Adrenal gland (tissue), 12 donors: ENCODE results near the gene COMMD1. TPM values are rescaled to one million over a fixed set of nuclear protein-coding genes. Genes with fewer than 3 reads are reported as not detected.

Experiments
- DNase-seq, 7 donors: peaks; one replicate each; pipeline ENCODE4 v3.0.0-alpha.2; 2019 to 2020
- H3K27ac ChIP-seq, 5 donors: fragments of 200-600 bp; sonication (generic) in 4 of 5; 1 replicate in 3 of 5; 2 replicates in 2 of 5; pipeline versions ENCODE4 v1.5.1 to v1.8.0; 2016 to 2020; ENCODE audit warnings: mild to moderate bottlenecking in 1 of 5
- H3K27me3 ChIP-seq: fragments of 200-600 bp; 2 replicates; pipeline ENCODE4 v1.8.0; 2021
- H3K36me3 ChIP-seq, 2 donors: fragments of 200-600 bp; replicated peaks in 1 of 2; 1 replicate in 1 of 2; 2 replicates in 1 of 2; pipeline versions ENCODE4 v1.5.1 to v1.8.0; 2018 to 2022
- H3K4me1 ChIP-seq, 2 donors: fragments of 200-600 bp; replicated peaks in 1 of 2; 1 replicate in 1 of 2; 2 replicates in 1 of 2; pipeline versions ENCODE4 v1.5.1 to v1.8.0; 2018 to 2021
- H3K4me3 ChIP-seq, 4 donors: fragments of 200-600 bp; sonication (generic) in 3 of 4; one replicate each; pipeline ENCODE4 v1.5.1; 2016 to 2018
- H3K9me3 ChIP-seq, 3 donors: fragments of 200-600 bp; sonication (generic) in 1 of 3; replicated peaks in 1 of 3; 1 replicate in 2 of 3; 2 replicates in 1 of 3; pipeline versions ENCODE4 v1.5.1 to v1.8.0; 2016 to 2021
- POLR2A ChIP-seq, 2 donors: fragments of 450-650 bp; IDR thresholded peaks; one replicate each; pipeline ENCODE4 v1.6.1; 2017; ENCODE audit warnings: antibody characterized with exemption in 2 of 2, mild to moderate bottlenecking in 2 of 2, moderate library complexity in 1 of 2
- WGBS, 4 donors: extraction: QIAGEN DNeasy Blood & Tissue Kit in 2 of 4; methylation state at CpG; one replicate each; pipeline versions ENCODE4 v1.1.5 to v1.1.7; 2013 to 2017; 5-methylcytosine and 5-hydroxymethylcytosine counted together
- intact Hi-C, 2 donors: fragments of 100-400 bp; cut with DNase I; formaldehyde crosslinking; loops; one replicate each; pipeline versions ENCODE4 v1.14.1 to v1.15.0; 2022 to 2023
- polyA plus RNA-seq, 3 donors: library from polyadenylated mRNA; stranded (reverse); fragments of 200-250 nt in 2 of 3; fragments of 350-450 nt in 1 of 3; fragmentation: Illumina TruSeq in 1 of 3; extraction: RNeasy Lipid Tissue Mini Kit (QIAGEN cat#74804) in 1 of 3; gene quantifications; one replicate each; pipeline ENCODE4 v1.2.3, GENCODE V29; 2013 to 2014
- total RNA-seq, 9 donors: library from RNA; depleted of rRNA in 4 of 9; stranded (reverse); fragments of >200 nt in 4 of 9; fragments of 120-200 nt in 1 of 9; fragmentation: NEBNext Ultra II Directional in 1 of 9; extraction: Animal tissue kit (Norgen Biotek cat#: 25700) in 1 of 9; gene quantifications; one replicate each; pipeline versions ENCODE4 v1.1.0 to v1.2.4, GENCODE V29; 2013 to 2023
- TF ChIP-seq, protein P1 (sequence below), 6 experiments: fragments of 450-650 bp in 4 of 6; fragments of 200-600 bp in 2 of 6; sonication (generic) in 1 of 6; IDR thresholded peaks; 1 replicate in 5 of 6; 2 replicates in 1 of 6; pipeline versions ENCODE4 v1.5.1 to v1.8.0; 2016 to 2021; ENCODE audit warnings: antibody characterized with exemption in 6 of 6, mild to moderate bottlenecking in 2 of 6, moderate library complexity in 1 of 6
- donor health status: healthy with polysubstance abuse.
- donor health status: Bipolar disorder and iron deficiency.
- donor health status: DM: yes; HTN: yes; CAD: no.
- donor health status: DM: no; HTN: no; CAD: no.
- donor health status: DM: no; HTN: no; CAD: no.
- donor health status: DM: yes; HTN: yes; CAD: no.

Gene COMMD1
- total and polyA plus RNA-seq, 12 donors = 35.5 to 89.9 (median 55.4) TPM

- Histone ChIP-seq H3K4me1 (peaks cover 18 to 25% of the 10 kb centered on the region in 2 donors), H3K36me3 (peaks cover 0 to 40% of the 10 kb centered on the region in 2 donors), H3K27me3 (no peaks in the 10 kb centered on the region), H3K4me3 (no peak overlapping the region), H3K27ac (no peak overlapping the region), H3K9me3 (no peaks in the 10 kb centered on the region)
- 86 to 96% (median 91%) methylated on average over 18 of the region's 18 CpGs for WGBS, 4 donors
- intact Hi-C loops = no loop called here
- TF ChIP-seq, protein P1, sequence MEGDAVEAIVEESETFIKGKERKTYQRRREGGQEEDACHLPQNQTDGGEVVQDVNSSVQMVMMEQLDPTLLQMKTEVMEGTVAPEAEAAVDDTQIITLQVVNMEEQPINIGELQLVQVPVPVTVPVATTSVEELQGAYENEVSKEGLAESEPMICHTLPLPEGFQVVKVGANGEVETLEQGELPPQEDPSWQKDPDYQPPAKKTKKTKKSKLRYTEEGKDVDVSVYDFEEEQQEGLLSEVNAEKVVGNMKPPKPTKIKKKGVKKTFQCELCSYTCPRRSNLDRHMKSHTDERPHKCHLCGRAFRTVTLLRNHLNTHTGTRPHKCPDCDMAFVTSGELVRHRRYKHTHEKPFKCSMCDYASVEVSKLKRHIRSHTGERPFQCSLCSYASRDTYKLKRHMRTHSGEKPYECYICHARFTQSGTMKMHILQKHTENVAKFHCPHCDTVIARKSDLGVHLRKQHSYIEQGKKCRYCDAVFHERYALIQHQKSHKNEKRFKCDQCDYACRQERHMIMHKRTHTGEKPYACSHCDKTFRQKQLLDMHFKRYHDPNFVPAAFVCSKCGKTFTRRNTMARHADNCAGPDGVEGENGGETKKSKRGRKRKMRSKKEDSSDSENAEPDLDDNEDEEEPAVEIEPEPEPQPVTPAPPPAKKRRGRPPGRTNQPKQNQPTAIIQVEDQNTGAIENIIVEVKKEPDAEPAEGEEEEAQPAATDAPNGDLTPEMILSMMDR (IDR thresholded peaks at IDR 0.05) = no peak
- no peak for TF ChIP-seq POLR2A (IDR thresholded peaks at IDR 0.05)
- no peak for DNase-seq
Measured at GRCh38 chr2:61885896-61886603, 19.4 kb upstream of the COMMD1 start.

DNA sequence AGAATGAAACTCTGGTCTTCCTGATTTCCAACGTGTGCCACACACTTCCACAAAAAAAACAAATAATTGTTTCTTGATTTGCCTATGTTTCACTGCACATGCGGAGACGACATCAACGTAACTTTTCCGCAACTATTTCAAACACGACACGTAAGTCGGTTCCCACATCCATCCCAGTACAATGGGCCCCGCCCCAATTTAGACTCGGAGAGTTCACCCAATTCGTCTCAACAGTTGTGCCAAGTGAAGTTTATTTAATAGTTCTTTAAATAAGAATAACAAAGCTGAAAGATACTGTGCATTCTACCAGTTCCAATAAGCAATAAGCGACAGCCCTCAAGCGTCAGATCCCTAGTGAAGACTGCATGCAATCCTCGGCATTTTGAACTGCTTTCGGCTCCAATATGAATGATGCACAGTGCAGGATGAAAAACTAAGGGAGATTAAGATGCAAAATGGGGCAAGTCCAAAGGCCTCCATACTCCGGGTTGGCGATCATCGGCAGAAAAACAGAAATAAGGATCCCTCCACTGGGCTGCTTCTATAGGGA lies 17.7 kb upstream of the COMMD1 start:
- WGBS, 4 donors = 0% methylated on average over 18 of the region's 18 CpGs
- peak overlapping the region; percentile 87 to 100 (median 97) for H3K27ac ChIP-seq
- peaks cover 0 to 23% of the 10 kb centered on the region in 2 donors for H3K36me3 ChIP-seq
- peak in 5 of 7 donors; percentile 29 to 66 (median 40) for DNase-seq
- TF ChIP-seq, protein P1 (IDR thresholded peaks at IDR 0.05) = no peak
- TF ChIP-seq POLR2A (IDR thresholded peaks at IDR 0.05) = no peak
- H3K27me3 ChIP-seq = no peaks in the 10 kb centered on the region
- no peaks in the 10 kb centered on the region for H3K9me3 ChIP-seq
- intact Hi-C loops = no loop called here
- H3K4me3 ChIP-seq = peak overlapping the region; percentile 77 to 95 (median 94)
- peaks cover 18 to 25% of the 10 kb centered on the region in 2 donors for H3K4me1 ChIP-seq

GRCh38 chr2:61888267-61889055 lies 17.0 kb upstream of the COMMD1 start, which contains the start of gene CCT4:
CCT4 (minus strand) TSS chr2:61888656; CDS start chr2:61888507, 149 bp downstream.
- Histone ChIP-seq H3K36me3 (peaks cover 0 to 16% of the 10 kb centered on the region in 2 donors), H3K9me3 (no peaks in the 10 kb centered on the region), H3K27me3 (no peaks in the 10 kb centered on the region), H3K4me3 (peak within 1 kb of the TSS; percentile 77 to 95 (median 94)), H3K4me1 (peaks cover 18 to 25% of the 10 kb centered on the region in 2 donors), H3K27ac (peak within 1 kb of the TSS; percentile 87 to 100 (median 97))
- intact Hi-C loops = no loop called here
- 1 to 2% (median 2%) methylated on average over 36 to 74 of the region's 74 CpGs for WGBS, 4 donors
- peak; percentile 84 to 87 for TF ChIP-seq POLR2A (IDR thresholded peaks at IDR 0.05)
- TF ChIP-seq, protein P1 (IDR thresholded peaks at IDR 0.05) = no peak
- DNase-seq = peak; percentile 84 to 92 (median 88)

GRCh38 chr2:61898810-61899209 lies 6.7 kb upstream of the COMMD1 start:
- Histone ChIP-seq H3K4me3 (no peak overlapping the region), H3K27me3 (no peaks in the 10 kb centered on the region), H3K9me3 (no peaks in the 10 kb centered on the region), H3K27ac (no peak overlapping the region), H3K36me3 (no peaks in the 10 kb centered on the region), H3K4me1 (no peaks in the 10 kb centered on the region)
- WGBS, 4 donors = 30 to 39% (median 34%) methylated on average over 2 of the region's 2 CpGs
- intact Hi-C loops = no loop called here
- peak in 1 of 7 donors; percentile 37 for DNase-seq
- TF ChIP-seq, protein P1 (IDR thresholded peaks at IDR 0.05) = peak in 5 of 6 experiments; percentile 31 to 38 (median 36)
- no peak for TF ChIP-seq POLR2A (IDR thresholded peaks at IDR 0.05)
